Kidney (tissue), 14 donors: ENCODE results near the gene SNCAIP. TPM values are rescaled to one million over a fixed set of nuclear protein-coding genes. Genes with fewer than 3 reads are reported as not detected.

ENCODE experiments used
- DNase-seq, 5 donors: peaks; one replicate each; pipeline ENCODE4 v3.0.0-alpha.2; 2013 to 2020
- FAIRE-seq: peaks from 2 replicates; lab custom pipeline; 2012; peaks lifted over from hg19 to GRCh38; lab: Jason Lieb, UNC
- H3K27ac ChIP-seq, 2 donors: one replicate each; pipeline ENCODE4 v1.7.0; 2013; ENCODE audit warnings: low read depth in 2 of 2, low read length in 2 of 2, inconsistent platforms in 1 of 2
- H3K27me3 ChIP-seq: one replicate; pipeline ENCODE4 v1.7.1; 2013; ENCODE audit warnings: low read length, inconsistent platforms; ENCODE audit not compliant: control insufficient read depth, insufficient read depth
- H3K36me3 ChIP-seq, 3 donors: one replicate each; pipeline versions ENCODE4 v1.7.0 to v1.7.1; 2013; ENCODE audit warnings: low read length in 3 of 3, control low read depth in 1 of 3, inconsistent platforms in 1 of 3; ENCODE audit not compliant: insufficient read depth in 3 of 3, control insufficient read depth in 2 of 3
- H3K4me1 ChIP-seq, 3 donors: one replicate each; pipeline versions ENCODE4 v1.7.0 to v1.7.1; 2013; ENCODE audit warnings: low read length in 3 of 3, inconsistent platforms in 1 of 3, low read depth in 1 of 3; ENCODE audit not compliant: control insufficient read depth in 2 of 3, insufficient read depth in 2 of 3
- H3K4me3 ChIP-seq, 3 donors: one replicate each; pipeline versions ENCODE4 v1.7.0 to v1.8.1; 2013; ENCODE audit warnings: low read length in 3 of 3, control low read depth in 1 of 3, inconsistent platforms in 1 of 3
- H3K9ac ChIP-seq, 3 donors: one replicate each; pipeline versions ENCODE4 v1.7.0 to v1.7.1; 2013; ENCODE audit warnings: low read length in 3 of 3, control low read depth in 1 of 3, inconsistent platforms in 1 of 3
- H3K9me3 ChIP-seq, 3 donors: one replicate each; pipeline versions ENCODE4 v1.7.0 to v1.7.1; 2013; ENCODE audit warnings: low read length in 3 of 3, control low read depth in 1 of 3, inconsistent platforms in 1 of 3; ENCODE audit not compliant: control insufficient read depth in 2 of 3, insufficient read depth in 1 of 3
- intact Hi-C: fragments of 100-400 bp; cut with DNase I; formaldehyde crosslinking; loops from one replicate; pipeline ENCODE4 v1.11.1; 2022
- polyA plus RNA-seq: library from polyadenylated mRNA; stranded (reverse); fragments of 350-450 nt; fragmentation: Illumina TruSeq; extraction: RNeasy Lipid Tissue Mini Kit (QIAGEN cat#74804); gene quantifications from one replicate; pipeline ENCODE4 v1.2.3, GENCODE V29; 2014; ENCODE audit warnings: low read depth, low replicate concordance; ENCODE audit not compliant: insufficient read depth
- total RNA-seq: library from RNA; stranded (reverse); fragmentation: NEBNext Ultra II Directional; extraction: Animal tissue kit (Norgen Biotek cat#: 25700); gene quantifications from one replicate; pipeline ENCODE4 v1.2.1, GENCODE V29; 2021
- TF ChIP-seq, protein P1 (sequence below): IDR thresholded peaks from 3 replicates; pipeline ENCODE4 v1.5.1; 2012; ENCODE audit warnings: mild to moderate bottlenecking, moderate library complexity, borderline replicate concordance; ENCODE audit not compliant: insufficient read depth; ENCODE audit errors: extremely low read depth
- donor health status: control.
- donor health status: control.
- donor health status: control.
- donor health status: control.
- donor health status: control.
- donor health status: DM: yes; HTN: yes; CAD: no.
- donor health status: Normal renal cell carcinoma (clear cell type).

The SNCAIP gene
- total and polyA plus RNA-seq, 2 donors from 2014 or later: 0.82 to 7.8 TPM

DNA sequence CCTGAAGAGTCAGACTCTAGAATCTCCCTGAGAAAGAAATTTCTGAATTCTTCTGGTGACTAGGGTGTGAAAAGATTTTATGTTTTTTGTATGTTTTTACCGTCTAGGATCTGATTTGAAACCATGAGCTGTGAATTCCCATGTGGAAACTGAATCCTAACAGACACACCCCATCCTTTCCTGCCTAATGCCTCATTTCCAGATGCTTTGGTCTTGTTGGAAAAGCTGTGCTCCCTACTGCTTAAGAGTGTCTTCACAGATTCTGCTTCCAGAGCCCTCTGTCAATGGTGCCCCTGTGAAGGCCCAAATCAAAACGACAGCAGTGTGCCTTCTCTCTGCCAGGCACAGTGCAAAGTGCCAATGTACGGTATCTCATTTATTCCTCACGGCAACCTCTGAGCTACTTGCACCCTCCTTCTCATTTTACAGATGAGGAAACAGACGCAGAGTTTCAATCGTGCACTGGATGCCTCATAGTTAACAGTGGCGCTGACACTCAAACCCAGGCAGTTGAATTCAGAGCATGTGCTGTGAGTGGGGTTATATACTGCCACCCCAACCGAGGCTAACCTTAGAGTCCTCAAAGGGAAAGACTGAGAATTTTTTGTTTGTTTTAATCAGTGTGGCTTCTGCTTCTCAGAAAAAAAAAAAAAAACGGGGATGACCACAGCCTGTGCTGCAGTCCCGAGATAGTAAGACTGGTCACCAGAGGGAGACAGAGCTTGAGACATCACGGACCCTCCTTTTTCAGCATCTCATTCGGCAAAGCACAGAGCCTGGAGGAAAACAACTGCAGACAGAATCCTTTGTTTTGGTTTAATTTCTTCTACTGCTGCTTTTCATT lies 188.4 kb downstream of the SNCAIP start:
- no peaks in the 10 kb centered on the region for H3K9me3 ChIP-seq
- no peak overlapping the region for H3K9ac ChIP-seq
- TF ChIP-seq, protein P1, sequence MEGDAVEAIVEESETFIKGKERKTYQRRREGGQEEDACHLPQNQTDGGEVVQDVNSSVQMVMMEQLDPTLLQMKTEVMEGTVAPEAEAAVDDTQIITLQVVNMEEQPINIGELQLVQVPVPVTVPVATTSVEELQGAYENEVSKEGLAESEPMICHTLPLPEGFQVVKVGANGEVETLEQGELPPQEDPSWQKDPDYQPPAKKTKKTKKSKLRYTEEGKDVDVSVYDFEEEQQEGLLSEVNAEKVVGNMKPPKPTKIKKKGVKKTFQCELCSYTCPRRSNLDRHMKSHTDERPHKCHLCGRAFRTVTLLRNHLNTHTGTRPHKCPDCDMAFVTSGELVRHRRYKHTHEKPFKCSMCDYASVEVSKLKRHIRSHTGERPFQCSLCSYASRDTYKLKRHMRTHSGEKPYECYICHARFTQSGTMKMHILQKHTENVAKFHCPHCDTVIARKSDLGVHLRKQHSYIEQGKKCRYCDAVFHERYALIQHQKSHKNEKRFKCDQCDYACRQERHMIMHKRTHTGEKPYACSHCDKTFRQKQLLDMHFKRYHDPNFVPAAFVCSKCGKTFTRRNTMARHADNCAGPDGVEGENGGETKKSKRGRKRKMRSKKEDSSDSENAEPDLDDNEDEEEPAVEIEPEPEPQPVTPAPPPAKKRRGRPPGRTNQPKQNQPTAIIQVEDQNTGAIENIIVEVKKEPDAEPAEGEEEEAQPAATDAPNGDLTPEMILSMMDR: peak; percentile 11
- H3K27me3 ChIP-seq: no peaks in the 10 kb centered on the region
- H3K4me3 ChIP-seq: no peak overlapping the region
- intact Hi-C loops: no loop called here
- no peak overlapping the region for H3K27ac ChIP-seq
- no peaks in the 10 kb centered on the region for H3K4me1 ChIP-seq
- peak in 4 of 5 donors; percentile 57 to 91 (median 72) for DNase-seq
- H3K36me3 ChIP-seq: no peaks in the 10 kb centered on the region
- FAIRE-seq: no peak

DNA sequence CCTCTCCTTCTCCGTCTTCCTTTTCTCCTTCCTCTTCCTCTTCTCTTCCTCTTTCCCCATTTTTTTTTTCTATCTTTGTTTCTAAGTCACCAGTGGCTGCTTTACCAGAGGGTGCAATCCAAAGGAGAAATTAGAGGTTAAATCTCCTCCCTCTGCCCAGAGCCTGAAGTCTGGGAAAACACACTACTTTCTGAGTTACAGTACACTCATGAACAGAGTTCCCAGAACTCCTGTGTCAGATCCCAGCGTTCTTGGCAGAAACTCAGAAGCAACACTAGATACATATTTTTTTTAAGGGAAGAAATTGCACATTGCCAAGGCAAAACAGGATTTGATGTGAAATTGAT lies 189.0 kb downstream of the SNCAIP start:
- TF ChIP-seq, protein P1: no peak

DNA sequence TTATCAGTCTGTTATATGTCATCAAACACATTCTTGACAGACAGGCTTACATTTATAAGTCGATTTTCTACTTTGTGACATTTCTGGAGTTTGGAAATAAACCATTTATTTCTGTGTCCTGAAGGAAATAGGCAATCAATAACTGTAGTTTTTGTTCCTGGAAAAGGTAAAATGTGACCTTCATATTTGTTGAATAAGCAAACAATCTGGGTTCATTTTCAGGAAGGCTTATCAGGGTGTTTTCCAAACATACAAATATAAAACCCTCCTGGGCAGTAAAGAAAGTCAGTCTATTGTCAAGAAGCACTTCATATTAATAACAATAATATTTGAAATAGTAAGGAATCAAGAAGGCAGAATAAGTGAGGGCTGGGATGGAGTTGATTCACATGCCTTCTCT lies 195.0 kb downstream of the SNCAIP start:
- TF ChIP-seq, protein P1: no peak
- Histone ChIP-seq H3K27me3 (no peaks in the 10 kb centered on the region), H3K4me3 (no peak overlapping the region), H3K36me3 (no peaks in the 10 kb centered on the region), H3K4me1 (no peaks in the 10 kb centered on the region), H3K9ac (no peak overlapping the region), H3K27ac (no peak overlapping the region), H3K9me3 (no peaks in the 10 kb centered on the region)
- intact Hi-C loops: no loop called here
- DNase-seq (no peak), FAIRE-seq (no peak)

More for the DNA sequence above, 189.0 kb downstream of the SNCAIP start:
- no peaks in the 10 kb centered on the region for H3K36me3 ChIP-seq
- H3K9me3 ChIP-seq: no peaks in the 10 kb centered on the region
- H3K27me3 ChIP-seq: no peaks in the 10 kb centered on the region
- no peaks in the 10 kb centered on the region for H3K4me1 ChIP-seq
- H3K4me3 ChIP-seq: no peak overlapping the region
- FAIRE-seq (no peak), DNase-seq (peak in 1 of 5 donors; percentile 34)
- intact Hi-C loops: no loop called here
- H3K27ac ChIP-seq: no peak overlapping the region
- H3K9ac ChIP-seq: no peak overlapping the region

DNA sequence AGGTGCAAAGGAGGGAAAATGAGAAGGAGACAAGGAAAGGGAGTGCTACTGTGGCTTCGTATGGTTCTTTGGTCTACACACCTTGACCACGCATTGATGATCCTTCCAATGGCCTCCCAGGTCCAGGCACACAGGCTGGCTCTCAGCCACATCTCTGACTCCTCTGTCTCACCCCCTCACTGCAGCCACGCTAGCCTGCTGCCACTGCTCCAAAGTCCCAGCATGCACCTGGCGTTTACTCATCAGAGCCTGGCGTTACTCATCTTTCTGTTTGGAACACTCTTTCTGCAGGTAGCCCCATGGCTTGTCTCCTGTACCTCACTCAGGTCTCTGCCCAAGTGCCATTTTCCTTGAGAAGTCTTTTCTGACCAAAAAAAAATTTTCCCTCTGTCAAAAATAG lies 195.5 kb downstream of the SNCAIP start:
- TF ChIP-seq, protein P1: no peak
- Histone ChIP-seq H3K9ac (no peak overlapping the region), H3K4me3 (no peak overlapping the region), H3K9me3 (no peaks in the 10 kb centered on the region), H3K4me1 (no peaks in the 10 kb centered on the region), H3K27ac (no peak overlapping the region), H3K36me3 (no peaks in the 10 kb centered on the region), H3K27me3 (no peaks in the 10 kb centered on the region)
- intact Hi-C loops: no loop called here
- peak in 1 of 5 donors; percentile 43 for DNase-seq
- FAIRE-seq: no peak
